NB4 (cell line): ENCODE data around the gene CDK11A.
"Not testable (repeated sequence)": the region's sequence is repeated elsewhere in the genome, so short reads cannot be mapped to it uniquely, and the experiment has no call there.

ENCODE experiments used
- MYC ChIP-seq: IDR thresholded peaks from 2 replicates; pipeline ENCODE4 v1.6.1; 2011; ENCODE audit warnings: low read depth, low read length
- POLR2A ChIP-seq: IDR thresholded peaks from 2 replicates; pipeline ENCODE4 v1.6.1; 2011; ENCODE audit warnings: mild to moderate bottlenecking; ENCODE audit not compliant: insufficient read length; ENCODE audit errors: extremely low read depth
- TF ChIP-seq, protein P1 (sequence below): IDR thresholded peaks from one replicate; pipeline ENCODE4 v1.5.1; 2012; ENCODE audit warnings: low read depth, low read length
- TF ChIP-seq, protein P2 (sequence below): IDR thresholded peaks from 2 replicates; pipeline ENCODE4 v1.6.1; 2011; ENCODE audit warnings: low read depth, low read length

DNA sequence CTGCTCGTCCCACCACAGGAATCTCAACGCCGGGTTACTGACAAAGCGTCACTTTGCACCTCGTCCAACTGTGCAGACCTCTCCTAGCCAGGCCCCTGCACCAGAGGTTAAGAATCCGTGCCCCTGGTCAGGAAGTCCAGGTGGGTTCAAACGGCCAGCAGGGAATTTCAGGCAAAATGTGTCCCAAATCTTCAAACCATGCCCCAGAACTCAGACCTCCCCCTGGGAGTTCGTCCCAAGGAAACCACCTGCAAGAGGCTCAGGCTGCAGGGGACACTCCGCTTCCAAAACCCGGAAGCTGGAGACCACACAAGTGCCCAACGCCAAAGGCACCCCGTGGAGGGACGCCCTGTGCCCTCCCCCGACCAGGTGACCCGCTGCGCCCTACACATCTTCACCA is 32.7 kb downstream of the CDK11A start:
- not testable (repeated sequence) for TF ChIP-seq POLR2A, MYC
- TF ChIP-seq, protein P1, sequence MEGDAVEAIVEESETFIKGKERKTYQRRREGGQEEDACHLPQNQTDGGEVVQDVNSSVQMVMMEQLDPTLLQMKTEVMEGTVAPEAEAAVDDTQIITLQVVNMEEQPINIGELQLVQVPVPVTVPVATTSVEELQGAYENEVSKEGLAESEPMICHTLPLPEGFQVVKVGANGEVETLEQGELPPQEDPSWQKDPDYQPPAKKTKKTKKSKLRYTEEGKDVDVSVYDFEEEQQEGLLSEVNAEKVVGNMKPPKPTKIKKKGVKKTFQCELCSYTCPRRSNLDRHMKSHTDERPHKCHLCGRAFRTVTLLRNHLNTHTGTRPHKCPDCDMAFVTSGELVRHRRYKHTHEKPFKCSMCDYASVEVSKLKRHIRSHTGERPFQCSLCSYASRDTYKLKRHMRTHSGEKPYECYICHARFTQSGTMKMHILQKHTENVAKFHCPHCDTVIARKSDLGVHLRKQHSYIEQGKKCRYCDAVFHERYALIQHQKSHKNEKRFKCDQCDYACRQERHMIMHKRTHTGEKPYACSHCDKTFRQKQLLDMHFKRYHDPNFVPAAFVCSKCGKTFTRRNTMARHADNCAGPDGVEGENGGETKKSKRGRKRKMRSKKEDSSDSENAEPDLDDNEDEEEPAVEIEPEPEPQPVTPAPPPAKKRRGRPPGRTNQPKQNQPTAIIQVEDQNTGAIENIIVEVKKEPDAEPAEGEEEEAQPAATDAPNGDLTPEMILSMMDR, result not testable (repeated sequence)
- TF ChIP-seq, protein P2, sequence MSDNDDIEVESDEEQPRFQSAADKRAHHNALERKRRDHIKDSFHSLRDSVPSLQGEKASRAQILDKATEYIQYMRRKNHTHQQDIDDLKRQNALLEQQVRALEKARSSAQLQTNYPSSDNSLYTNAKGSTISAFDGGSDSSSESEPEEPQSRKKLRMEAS, result not testable (repeated sequence)
